Measurements from ENCODE around the gene TENM4.

Gene TENM4

DNA sequence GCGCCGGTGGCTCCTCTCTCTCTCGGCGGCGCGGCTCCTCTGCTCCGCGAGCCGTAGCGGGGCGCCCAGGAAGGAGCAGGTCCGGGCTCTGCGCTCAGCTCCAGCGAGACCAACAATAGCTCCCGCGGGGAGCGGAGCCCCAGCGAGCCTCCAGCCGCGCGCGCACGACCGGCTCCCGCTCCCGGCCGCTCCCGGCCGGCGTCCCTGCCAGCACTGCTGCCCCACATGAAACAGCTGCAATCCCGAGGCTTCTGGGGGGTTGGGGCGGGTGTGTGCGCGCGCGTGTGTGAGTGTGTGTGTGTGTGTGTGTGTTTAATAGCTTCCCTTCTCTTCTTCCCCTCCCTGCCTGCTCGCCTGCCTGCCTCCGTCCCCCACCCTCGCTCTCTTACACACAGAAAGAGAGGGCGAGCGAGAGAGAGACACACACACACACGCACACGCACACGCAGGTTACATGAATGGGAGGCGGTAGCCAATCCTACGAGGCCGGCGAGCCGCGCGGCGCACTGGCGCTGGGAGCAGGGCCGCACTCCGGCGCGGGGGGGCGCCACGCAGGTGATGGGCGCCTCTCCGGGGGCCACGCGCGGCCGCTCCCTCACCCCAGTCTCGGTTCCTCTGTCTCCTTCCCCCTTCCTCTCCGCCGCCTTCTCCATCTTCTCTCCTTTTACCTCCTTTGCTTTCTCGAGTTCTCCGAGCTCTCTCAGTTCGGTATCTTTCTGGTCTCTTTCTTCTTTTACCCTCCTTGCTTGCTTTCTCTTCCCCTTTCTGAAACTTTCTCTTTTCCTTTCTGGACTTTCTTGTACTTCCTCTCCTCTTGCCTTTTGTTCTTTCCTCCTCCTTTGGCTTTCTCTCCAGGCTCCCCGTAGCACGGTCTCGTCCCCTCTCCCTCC is at the start of gene TENM4:
Gene TENM4, minus strand, starts transcription at position 460 of the 890 bp plus-strand sequence. CDS start 371,086 bp downstream, outside the sequence.
- DNase-seq = no peak
- Mint-ChIP-seq H3K36me3 (ENCODE audit: low read depth) (no peaks in the 10 kb centered on the region), H3K4me3 (no peak within 1 kb of the TSS)

DNA sequence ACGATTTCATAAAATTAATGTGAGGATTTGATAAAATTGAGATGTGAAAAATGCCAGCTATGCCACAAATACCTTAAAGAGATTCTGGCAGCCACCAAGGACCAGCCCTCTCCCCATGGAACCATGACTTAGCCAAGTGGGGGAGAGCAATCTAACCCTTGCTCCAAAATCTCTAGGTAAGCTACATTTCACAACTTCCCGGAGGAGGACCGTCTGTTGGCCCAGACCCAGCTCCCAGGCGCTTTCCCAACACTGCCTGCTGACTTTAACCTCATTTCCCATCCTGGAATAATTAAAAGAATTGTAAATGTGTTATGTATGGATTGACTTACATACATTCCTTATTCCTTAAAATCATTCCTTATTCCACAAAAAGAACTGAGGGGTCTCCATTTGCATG is 47.5 kb upstream of the TENM4 start:
- H3K36me3 Mint-ChIP-seq (ENCODE audit: low read depth) = no peaks in the 10 kb centered on the region
- H3K9me3 Mint-ChIP-seq = no peaks in the 10 kb centered on the region
- H3K4me3 Mint-ChIP-seq = no peak overlapping the region
- DNase-seq = no peak
- H3K27me3 Mint-ChIP-seq = no peaks in the 10 kb centered on the region
- no peaks in the 10 kb centered on the region for H3K4me1 Mint-ChIP-seq (ENCODE audit: low read depth)
- H3K27ac Mint-ChIP-seq = no peak overlapping the region

More for the DNA sequence above, at the start of gene TENM4:
- H3K27me3 Mint-ChIP-seq = peaks cover 75% of the 10 kb centered on the region
- peaks cover 16% of the 10 kb centered on the region for H3K4me1 Mint-ChIP-seq (ENCODE audit: low read depth)
- H3K9me3 Mint-ChIP-seq = no peaks in the 10 kb centered on the region
- no peak within 1 kb of the TSS for H3K27ac Mint-ChIP-seq

DNA sequence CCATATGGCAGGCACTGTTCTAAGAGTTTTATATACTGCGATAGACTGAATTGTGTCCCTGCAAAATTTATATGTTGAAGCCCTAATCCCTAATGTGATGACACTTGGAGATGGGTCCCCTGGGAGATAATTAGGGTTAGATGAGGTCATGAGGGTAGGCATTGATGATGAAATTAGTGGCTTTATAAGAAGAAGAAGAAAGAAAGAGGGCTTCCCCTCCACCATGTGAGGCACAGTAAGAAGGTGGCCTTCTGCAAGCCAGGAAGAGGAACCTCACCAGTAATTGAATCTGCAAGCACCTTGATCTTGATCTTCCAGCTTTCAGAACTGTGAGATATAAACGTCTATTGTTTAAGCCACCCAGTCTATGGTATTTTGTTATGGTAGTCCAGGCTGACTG is 46.6 kb upstream of the TENM4 start:
- no peak overlapping the region for H3K27ac Mint-ChIP-seq
- no peaks in the 10 kb centered on the region for H3K4me1 Mint-ChIP-seq (ENCODE audit: low read depth)
- no peaks in the 10 kb centered on the region for H3K36me3 Mint-ChIP-seq (ENCODE audit: low read depth)
- H3K4me3 Mint-ChIP-seq = no peak overlapping the region
- no peaks in the 10 kb centered on the region for H3K9me3 Mint-ChIP-seq
- no peak for DNase-seq
- H3K27me3 Mint-ChIP-seq = no peaks in the 10 kb centered on the region

DNA sequence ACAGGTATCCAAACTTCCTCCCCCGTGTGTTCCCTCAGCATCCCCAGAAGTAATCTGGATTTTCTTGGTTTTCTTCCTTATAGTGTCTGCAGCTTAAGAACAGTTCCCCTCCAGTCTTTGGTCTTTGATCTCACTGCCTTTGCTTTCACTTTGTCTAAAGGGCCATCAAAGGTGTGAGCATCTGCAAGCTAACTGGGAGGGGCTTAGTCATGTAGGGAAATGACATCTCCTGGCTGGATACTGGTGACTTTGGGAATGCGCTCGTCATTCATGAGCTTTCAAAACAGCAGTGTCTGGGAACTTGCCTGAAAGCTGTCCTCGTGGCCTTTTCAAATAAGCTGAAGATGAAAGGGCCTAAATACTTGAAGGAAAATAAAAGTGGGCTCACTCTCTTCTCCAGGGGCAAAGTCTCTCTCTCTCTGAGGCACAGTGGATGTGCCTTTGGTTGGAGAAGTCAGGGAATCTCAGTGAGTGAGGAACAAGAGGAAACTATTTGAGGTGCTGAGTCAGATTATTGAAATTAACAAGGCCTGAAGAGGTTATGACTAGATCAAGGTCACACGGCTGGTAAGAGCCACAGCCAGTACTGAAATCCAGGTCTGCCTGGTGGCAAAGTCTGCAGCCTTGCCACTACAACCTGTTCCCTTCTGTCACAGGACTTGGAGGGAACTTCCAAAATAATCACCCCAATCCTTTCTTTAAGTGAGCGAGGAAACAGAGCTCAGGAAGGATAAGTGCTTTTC is 45.6 kb upstream of the TENM4 start:
- H3K4me3 Mint-ChIP-seq = no peak overlapping the region

DNA sequence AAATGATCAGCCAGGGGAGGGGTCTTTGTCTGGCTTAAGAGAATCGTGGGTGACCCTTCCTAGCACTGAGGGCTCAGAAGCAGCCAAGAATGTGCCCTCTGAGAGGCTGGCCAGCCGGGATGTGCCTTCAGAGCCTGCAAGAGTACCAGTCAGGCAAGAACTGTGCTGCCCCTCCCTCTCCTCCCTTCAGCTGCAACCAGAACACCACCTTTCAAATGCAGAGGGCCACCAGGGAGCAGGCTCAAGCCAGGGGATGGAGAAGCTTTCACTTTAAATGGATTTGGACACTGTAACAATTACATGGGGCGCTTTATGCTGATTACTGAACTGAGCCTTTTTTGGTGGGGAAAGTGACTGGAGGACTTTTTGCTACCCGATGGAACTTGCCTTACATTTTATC is 44.9 kb upstream of the TENM4 start:
- Mint-ChIP-seq H3K4me3 (no peak overlapping the region), H3K27ac (no peak overlapping the region), H3K36me3 (ENCODE audit: low read depth) (no peaks in the 10 kb centered on the region), H3K4me1 (ENCODE audit: low read depth) (no peaks in the 10 kb centered on the region), H3K9me3 (no peaks in the 10 kb centered on the region), H3K27me3 (no peaks in the 10 kb centered on the region)
- DNase-seq = no peak

More for the DNA sequence above, 45.6 kb upstream of the TENM4 start:
- Mint-ChIP-seq H3K27ac (no peak overlapping the region), H3K36me3 (ENCODE audit: low read depth) (no peaks in the 10 kb centered on the region), H3K27me3 (no peaks in the 10 kb centered on the region), H3K4me1 (ENCODE audit: low read depth) (no peaks in the 10 kb centered on the region), H3K9me3 (no peaks in the 10 kb centered on the region)
- DNase-seq = no peak

DNA sequence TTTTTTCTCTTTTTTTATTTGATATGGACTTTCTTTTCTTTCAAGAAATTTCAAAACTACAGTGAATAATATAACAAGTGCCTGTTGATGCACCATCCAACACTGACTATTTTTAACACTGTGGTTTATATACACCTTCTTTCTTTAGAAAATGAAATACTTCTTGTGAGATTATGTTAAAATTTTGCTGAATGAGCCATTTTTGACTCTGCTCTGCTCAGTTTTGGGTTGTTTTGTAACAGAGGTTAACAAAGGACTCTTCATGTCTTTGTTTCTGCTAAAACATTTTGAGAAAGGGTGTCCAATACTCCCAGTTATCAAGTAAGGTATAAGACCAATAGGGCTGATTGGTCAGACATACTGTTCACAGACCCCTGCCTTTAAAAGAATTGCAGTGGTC is 44.0 kb upstream of the TENM4 start:
- no peaks in the 10 kb centered on the region for H3K36me3 Mint-ChIP-seq (ENCODE audit: low read depth)
- no peak for DNase-seq
- no peak overlapping the region for H3K4me3 Mint-ChIP-seq
- H3K27ac Mint-ChIP-seq = no peak overlapping the region
- H3K4me1 Mint-ChIP-seq (ENCODE audit: low read depth) = no peaks in the 10 kb centered on the region
- peaks cover 2% of the 10 kb centered on the region for H3K9me3 Mint-ChIP-seq
- H3K27me3 Mint-ChIP-seq = no peaks in the 10 kb centered on the region

DNA sequence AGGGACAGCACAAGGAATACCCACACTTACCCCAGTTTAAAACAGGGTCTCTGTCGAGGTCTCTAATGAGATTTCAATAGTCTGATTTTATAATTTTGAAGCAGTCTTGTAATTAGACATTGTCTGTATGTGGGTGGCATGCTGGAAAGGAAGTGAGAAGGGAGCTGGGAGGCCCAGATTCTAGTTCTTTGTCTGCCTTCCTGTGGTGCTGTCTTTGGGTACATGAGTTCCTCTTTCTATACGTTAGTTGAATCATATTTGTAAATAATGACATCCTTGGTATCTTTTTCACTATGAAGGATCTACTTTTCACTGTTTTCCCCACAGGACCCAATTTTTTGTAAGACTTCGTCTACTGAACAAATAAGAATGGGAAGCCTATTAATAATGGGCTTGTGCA is 42.0 kb upstream of the TENM4 start:
- Mint-ChIP-seq H3K9me3 (peaks cover 5% of the 10 kb centered on the region), H3K4me1 (ENCODE audit: low read depth) (no peaks in the 10 kb centered on the region), H3K27ac (no peak overlapping the region), H3K27me3 (no peaks in the 10 kb centered on the region), H3K4me3 (no peak overlapping the region), H3K36me3 (ENCODE audit: low read depth) (no peaks in the 10 kb centered on the region)
- DNase-seq = no peak

DNA sequence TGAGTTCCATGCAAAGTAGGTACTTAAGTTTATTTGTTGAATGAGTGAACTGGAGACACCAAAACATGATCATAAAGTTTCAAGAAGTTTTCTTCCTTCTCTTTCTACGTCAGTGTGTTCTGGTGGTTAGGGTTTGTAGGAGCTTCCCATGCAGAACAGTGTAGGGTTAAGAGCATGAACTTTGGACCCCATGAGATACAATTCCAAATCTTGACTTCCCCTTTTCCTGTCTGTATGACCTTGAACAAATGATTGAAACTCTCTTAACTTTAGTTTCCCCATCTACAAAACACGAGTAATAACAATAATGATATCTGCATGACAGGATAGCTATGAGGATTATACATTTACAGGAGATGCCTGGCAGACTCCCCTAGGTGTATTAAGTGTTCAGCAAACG is 41.0 kb upstream of the TENM4 start:
- H3K36me3 Mint-ChIP-seq (ENCODE audit: low read depth) = no peaks in the 10 kb centered on the region
- peaks cover 5% of the 10 kb centered on the region for H3K9me3 Mint-ChIP-seq
- DNase-seq = no peak
- H3K27ac Mint-ChIP-seq = no peak overlapping the region
- no peaks in the 10 kb centered on the region for H3K27me3 Mint-ChIP-seq
- H3K4me3 Mint-ChIP-seq = no peak overlapping the region
- no peaks in the 10 kb centered on the region for H3K4me1 Mint-ChIP-seq (ENCODE audit: low read depth)

DNA sequence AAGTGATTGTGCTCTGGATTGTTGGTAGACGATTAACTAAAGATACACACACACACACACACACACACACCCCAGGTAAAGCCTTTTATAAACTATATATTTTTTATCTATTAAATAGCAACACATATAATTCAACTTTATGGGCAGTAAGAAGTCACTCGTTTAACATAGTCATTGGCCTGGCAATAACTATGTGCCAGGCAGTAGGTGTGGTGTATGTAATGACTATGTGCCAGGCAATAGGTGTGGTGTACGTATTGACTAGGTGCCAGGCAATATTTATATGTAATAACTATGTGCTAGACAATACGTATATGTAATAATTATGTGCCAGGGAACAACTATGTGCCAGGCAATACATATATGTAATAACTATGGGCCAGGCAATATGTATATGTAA is 40.0 kb upstream of the TENM4 start:
- Mint-ChIP-seq H3K9me3 (peaks cover 5% of the 10 kb centered on the region), H3K4me3 (no peak overlapping the region), H3K36me3 (ENCODE audit: low read depth) (no peaks in the 10 kb centered on the region), H3K4me1 (ENCODE audit: low read depth) (no peaks in the 10 kb centered on the region), H3K27me3 (no peaks in the 10 kb centered on the region), H3K27ac (no peak overlapping the region)
- DNase-seq = no peak

DNA sequence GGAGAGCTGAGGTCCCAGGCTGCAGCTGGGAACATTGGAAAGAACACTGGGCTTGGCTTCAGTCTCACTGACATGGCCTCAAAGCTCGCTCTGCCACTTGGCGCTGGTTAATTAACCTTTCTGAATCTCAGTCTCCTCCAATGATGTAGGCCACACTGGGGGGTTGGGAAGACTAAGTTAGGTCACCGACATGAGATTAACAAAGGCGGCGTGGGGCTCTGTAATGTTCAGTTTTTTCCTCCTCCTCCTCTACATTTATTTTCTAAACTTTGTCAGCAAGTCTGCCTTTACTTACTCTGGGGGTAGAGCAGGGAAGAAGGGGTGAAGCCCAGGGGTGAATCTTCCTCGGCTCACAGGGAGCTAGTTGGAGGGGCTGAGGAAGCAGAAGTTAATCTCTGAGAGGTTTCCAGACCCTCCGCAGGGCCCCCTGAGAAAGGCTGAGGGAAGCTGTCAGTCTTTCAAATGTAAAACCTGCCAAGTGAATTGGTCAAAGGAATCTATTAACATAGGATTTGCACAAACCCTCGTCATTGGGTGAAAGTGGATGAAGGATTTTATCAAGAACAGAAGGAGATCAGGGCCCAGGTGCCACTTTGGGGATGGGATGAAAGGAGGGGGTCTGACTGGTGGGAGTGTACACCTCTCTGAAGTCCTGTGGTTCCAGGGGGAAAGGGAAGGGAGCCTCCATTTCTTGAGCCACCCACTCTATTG is 32.1 kb upstream of the TENM4 start:
- no peak for DNase-seq
- no peaks in the 10 kb centered on the region for H3K27me3 Mint-ChIP-seq
- no peaks in the 10 kb centered on the region for H3K36me3 Mint-ChIP-seq (ENCODE audit: low read depth)
- no peaks in the 10 kb centered on the region for H3K4me1 Mint-ChIP-seq (ENCODE audit: low read depth)
- no peaks in the 10 kb centered on the region for H3K9me3 Mint-ChIP-seq
- no peak overlapping the region for H3K27ac Mint-ChIP-seq
- H3K4me3 Mint-ChIP-seq = no peak overlapping the region

DNA sequence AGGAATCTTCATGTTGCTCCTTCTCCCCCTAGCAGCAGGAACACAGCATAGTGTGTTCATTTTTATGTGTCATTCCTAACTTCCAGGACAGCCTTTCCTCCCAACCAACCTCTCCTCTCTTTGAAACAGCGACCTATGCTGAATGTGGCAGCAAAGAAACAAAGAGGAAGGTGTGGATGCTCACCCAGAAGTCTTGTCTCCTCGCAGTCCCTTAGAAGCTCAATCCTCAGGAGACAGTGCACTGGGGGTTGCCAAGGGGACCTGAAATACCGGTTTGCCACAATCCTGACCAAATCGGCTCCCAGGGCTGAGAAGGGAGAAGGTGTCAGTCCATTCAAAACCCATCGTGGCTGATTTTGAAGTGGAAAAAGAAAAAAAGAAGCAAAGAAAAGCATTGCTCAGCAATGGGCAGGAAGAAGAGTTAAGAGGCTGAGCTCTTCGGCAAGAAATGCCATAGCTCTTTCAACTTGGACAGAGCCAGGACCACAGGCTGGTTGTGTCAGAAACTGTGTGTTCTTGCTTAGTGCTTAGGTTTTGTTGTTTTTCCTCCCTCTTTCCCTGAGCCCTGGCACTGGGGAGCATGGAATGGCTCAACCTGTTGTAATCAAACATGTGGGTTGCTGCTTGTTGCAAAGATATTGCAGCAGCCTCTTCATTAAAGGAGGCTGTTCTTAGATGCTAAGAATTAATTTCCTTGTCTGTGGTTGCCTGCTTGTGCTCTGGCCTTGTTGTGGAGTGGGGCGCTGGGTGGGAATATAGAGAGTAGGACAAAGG is 30.4 kb upstream of the TENM4 start:
- no peaks in the 10 kb centered on the region for H3K36me3 Mint-ChIP-seq (ENCODE audit: low read depth)
- no peaks in the 10 kb centered on the region for H3K27me3 Mint-ChIP-seq
- no peak overlapping the region for H3K27ac Mint-ChIP-seq
- H3K9me3 Mint-ChIP-seq = no peaks in the 10 kb centered on the region
- no peaks in the 10 kb centered on the region for H3K4me1 Mint-ChIP-seq (ENCODE audit: low read depth)
- H3K4me3 Mint-ChIP-seq = no peak overlapping the region
- no peak for DNase-seq

DNA sequence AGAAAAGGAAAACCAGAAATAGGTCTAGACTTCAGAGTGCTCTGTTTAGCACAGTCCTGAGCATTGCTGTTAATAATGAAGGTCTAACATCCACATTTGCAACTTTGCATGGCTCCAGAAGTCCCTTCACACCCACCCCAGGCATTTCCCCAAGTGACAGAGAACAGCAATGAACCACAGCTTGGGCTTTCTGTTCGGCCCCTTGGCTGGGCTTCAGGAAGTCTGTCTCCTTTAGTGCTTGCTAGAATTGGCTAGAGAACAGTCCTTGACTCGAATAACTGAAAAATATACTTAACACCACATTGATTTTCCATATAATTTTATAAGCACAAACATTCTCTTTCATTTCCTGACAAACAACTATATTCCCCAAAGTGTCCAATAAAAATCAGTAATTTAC is 29.3 kb upstream of the TENM4 start:
- H3K9me3 Mint-ChIP-seq = no peaks in the 10 kb centered on the region
- no peak overlapping the region for H3K27ac Mint-ChIP-seq
- H3K36me3 Mint-ChIP-seq (ENCODE audit: low read depth) = no peaks in the 10 kb centered on the region
- H3K27me3 Mint-ChIP-seq = no peaks in the 10 kb centered on the region
- H3K4me3 Mint-ChIP-seq = no peak overlapping the region
- H3K4me1 Mint-ChIP-seq (ENCODE audit: low read depth) = no peaks in the 10 kb centered on the region
- no peak for DNase-seq

DNA sequence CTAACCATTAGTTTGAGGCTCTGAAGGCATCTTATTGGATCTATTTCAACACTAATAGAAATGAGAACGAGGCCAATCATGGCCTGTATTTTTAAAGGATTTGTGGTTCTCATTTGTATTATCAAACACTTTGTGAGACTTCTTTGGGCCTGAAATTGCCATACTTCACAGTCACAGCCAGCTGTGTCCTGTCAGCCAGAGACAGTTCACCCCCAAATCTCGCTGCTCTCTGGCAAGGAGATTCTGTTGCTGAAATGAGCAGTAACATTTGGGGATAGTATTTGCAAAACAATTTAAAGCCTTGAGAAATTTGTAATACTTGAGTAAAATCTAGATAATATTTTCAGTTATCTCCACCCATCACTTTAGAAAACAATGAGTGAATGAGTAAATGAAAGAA is 26.9 kb upstream of the TENM4 start:
- Mint-ChIP-seq H3K36me3 (ENCODE audit: low read depth) (no peaks in the 10 kb centered on the region), H3K9me3 (no peaks in the 10 kb centered on the region), H3K27ac (no peak overlapping the region), H3K4me1 (ENCODE audit: low read depth) (no peaks in the 10 kb centered on the region), H3K27me3 (no peaks in the 10 kb centered on the region), H3K4me3 (no peak overlapping the region)
- no peak for DNase-seq

DNA sequence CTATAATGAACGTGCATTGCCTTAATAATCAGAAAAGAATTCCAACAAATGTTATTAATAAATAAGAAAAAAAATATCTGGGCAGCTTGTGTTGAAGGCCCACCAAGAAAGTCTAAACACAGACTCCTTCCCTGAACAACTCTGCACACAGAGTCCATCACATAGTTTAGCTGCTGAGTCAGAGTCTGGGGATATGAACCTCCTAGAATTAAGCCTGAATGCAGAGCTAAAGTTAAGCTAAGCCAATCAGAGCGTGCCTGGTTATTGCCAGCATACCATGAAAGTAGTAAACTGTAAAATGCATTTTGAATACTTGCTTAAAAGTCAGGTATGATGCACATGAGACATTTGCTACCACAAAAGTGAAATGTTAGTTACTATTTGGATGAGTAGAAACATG is 25.6 kb upstream of the TENM4 start:
- Mint-ChIP-seq H3K36me3 (ENCODE audit: low read depth) (no peaks in the 10 kb centered on the region), H3K27me3 (no peaks in the 10 kb centered on the region), H3K4me3 (no peak overlapping the region), H3K4me1 (ENCODE audit: low read depth) (no peaks in the 10 kb centered on the region), H3K27ac (no peak overlapping the region), H3K9me3 (no peaks in the 10 kb centered on the region)
- no peak for DNase-seq
